Spleen (tissue), 7 donors: ENCODE measurements around the gene EIF2B5.

Experiments
- CTCF ChIP-seq, 11 experiments: fragments of 200-600 bp in 7 of 11; fragments of 450-650 bp in 4 of 11; sonication (generic) in 4 of 11; IDR thresholded peaks in 8 of 11; conservative IDR thresholded peaks in 3 of 11; 1 replicate in 7 of 11; 2 replicates in 4 of 11; pipeline versions ENCODE4 v1.4.0 to v1.8.0; 2016 to 2021; ENCODE audit warnings: antibody characterized with exemption in 11 of 11, inconsistent platforms in 4 of 11, mild to moderate bottlenecking in 1 of 11
- POLR2A ChIP-seq, 3 donors: fragments of 450-650 bp; IDR thresholded peaks; one replicate each; pipeline ENCODE4 v1.5.1; 2017; ENCODE audit warnings: antibody characterized with exemption in 3 of 3, mild to moderate bottlenecking in 1 of 3
- POLR2AphosphoS5 ChIP-seq, 3 donors: sonication (generic); formaldehyde crosslinking; IDR thresholded peaks; one replicate each; pipeline ENCODE4 v1.5.1; 2017; ENCODE audit warnings: antibody characterized with exemption in 3 of 3
- donor health status: DM: no; HTN: no; CAD: no; lungs with moderate emphysema.
- donor health status: DM: no; HTN: no; CAD: no.
- donor health status: DM: no; HTN: no; CAD: no.

- TF ChIP-seq CTCF (IDR thresholded peaks at IDR 0.05 in 8 of 11, conservative IDR thresholded peaks at IDR 0.05 in 3 of 11) (no peak), POLR2AphosphoS5 (IDR thresholded peaks at IDR 0.05) (no peak), POLR2A (IDR thresholded peaks at IDR 0.05) (no peak)
Observed at GRCh38 chr3:184134746-184135148, 411 bp upstream of the EIF2B5 start.
